KMS-11 (cell line): Measurements from ENCODE around the gene FOXL3.

Source experiments
- H2AFZ ChIP-seq: fragments of 200-600 bp; sonication (generic); 2 replicates; pipeline ENCODE4 v1.6.1; 2016; ENCODE audit warnings: antibody characterized with exemption, mixed run types, low read depth
- H3K27ac ChIP-seq: fragments of 200-600 bp; sonication (generic); 2 replicates; pipeline ENCODE4 v1.6.1; 2016; ENCODE audit warnings: mild to moderate bottlenecking, mixed run types
- H3K27me3 ChIP-seq: fragments of 200-600 bp; sonication (generic); 2 replicates; pipeline ENCODE4 v1.6.1; 2017; ENCODE audit warnings: mild to moderate bottlenecking, low read depth, mixed run types, moderate library complexity; ENCODE audit not compliant: insufficient read depth
- H3K36me3 ChIP-seq: fragments of 200-600 bp; sonication (generic); 2 replicates; pipeline ENCODE4 v1.6.1; 2017; ENCODE audit warnings: mild to moderate bottlenecking, mixed run types; ENCODE audit not compliant: insufficient read depth
- H3K4me1 ChIP-seq: fragments of 200-600 bp; sonication (generic); 2 replicates; pipeline ENCODE4 v1.6.1; 2016; ENCODE audit warnings: mild to moderate bottlenecking, low read depth, mixed run types; ENCODE audit not compliant: poor library complexity, severe bottlenecking
- H3K4me2 ChIP-seq: fragments of 200-600 bp; sonication (generic); 2 replicates; pipeline ENCODE4 v1.7.0; 2016; ENCODE audit warnings: mild to moderate bottlenecking, mixed run types
- H3K4me3 ChIP-seq: fragments of 200-600 bp; sonication (generic); IDR thresholded peaks from 2 replicates; pipeline ENCODE4 v1.6.1; 2017; ENCODE audit warnings: low read depth, low read length, mixed read lengths; ENCODE audit not compliant: insufficient read depth
- H3K79me2 ChIP-seq: fragments of 200-600 bp; sonication (generic); 2 replicates; pipeline ENCODE4 v1.6.1; 2016; ENCODE audit warnings: low read depth, mixed run types; ENCODE audit not compliant: insufficient read depth
- H3K9ac ChIP-seq: fragments of 200-600 bp; sonication (generic); 2 replicates; pipeline ENCODE4 v1.6.1; 2016; ENCODE audit warnings: mild to moderate bottlenecking, mixed run types
- H4K20me1 ChIP-seq: fragments of 200-600 bp; sonication (generic); 2 replicates; pipeline ENCODE4 v1.6.1; 2016; ENCODE audit warnings: mild to moderate bottlenecking, mixed run types; ENCODE audit not compliant: insufficient read depth
- CTCF ChIP-seq: fragments of 200-600 bp; sonication (generic); conservative IDR thresholded peaks from 2 replicates; pipeline ENCODE4 v1.6.1; 2017; ENCODE audit warnings: low read depth, mild to moderate bottlenecking, antibody characterized with exemption, low read length, moderate library complexity, mixed read lengths

FOXL3 gene

GRCh38 chr7:277228-277627 is 12.7 kb upstream of the FOXL3 start:
- no peak overlapping the region for H3K27ac ChIP-seq

GRCh38 chr7:278081-278480 is 11.9 kb upstream of the FOXL3 start:
- no peak overlapping the region for H3K4me3 ChIP-seq
- no peak overlapping the region for H3K4me2 ChIP-seq
- H3K27me3 ChIP-seq: peaks cover 61% of the 10 kb centered on the region; the same call in 1 of the 2 replicates
- no peaks in the 10 kb centered on the region for H3K79me2 ChIP-seq
- TF ChIP-seq CTCF: no peak
- no peak overlapping the region for H3K27ac ChIP-seq
- no peak overlapping the region for H2AFZ ChIP-seq
- H3K36me3 ChIP-seq: no peaks in the 10 kb centered on the region
- H4K20me1 ChIP-seq: no peaks in the 10 kb centered on the region
- no peak overlapping the region for H3K9ac ChIP-seq
- H3K4me1 ChIP-seq: no peaks in the 10 kb centered on the region

More at GRCh38 chr7:277228-277627, 12.7 kb upstream of the FOXL3 start:
- Histone ChIP-seq H3K9ac (no peak overlapping the region), H3K4me3 (no peak overlapping the region), H3K27me3 (peaks cover 68% of the 10 kb centered on the region; the same call in 1 of the 2 replicates), H3K36me3 (no peaks in the 10 kb centered on the region), H3K4me2 (no peak overlapping the region), H4K20me1 (no peaks in the 10 kb centered on the region), H3K4me1 (no peaks in the 10 kb centered on the region), H3K79me2 (no peaks in the 10 kb centered on the region), H2AFZ (no peak overlapping the region)
- no peak for TF ChIP-seq CTCF

- Histone ChIP-seq H3K4me2 (no peak overlapping the region), H3K79me2 (no peaks in the 10 kb centered on the region), H3K9ac (no peak overlapping the region), H4K20me1 (no peaks in the 10 kb centered on the region), H2AFZ (no peak overlapping the region), H3K4me1 (no peaks in the 10 kb centered on the region), H3K4me3 (no peak overlapping the region), H3K36me3 (no peaks in the 10 kb centered on the region), H3K27ac (no peak overlapping the region), H3K27me3 (peaks cover 61% of the 10 kb centered on the region)
- TF ChIP-seq CTCF: no peak
Observed at GRCh38 chr7:279821-280220, 10.1 kb upstream of the FOXL3 start.

- Histone ChIP-seq H2AFZ (no peak overlapping the region), H3K4me2 (no peak overlapping the region), H3K27me3 (peaks cover 64% of the 10 kb centered on the region), H3K4me3 (no peak overlapping the region), H3K36me3 (no peaks in the 10 kb centered on the region), H3K4me1 (no peaks in the 10 kb centered on the region), H3K9ac (no peak overlapping the region), H3K27ac (no peak overlapping the region), H4K20me1 (no peaks in the 10 kb centered on the region), H3K79me2 (no peaks in the 10 kb centered on the region)
- TF ChIP-seq CTCF: no peak
Observed at GRCh38 chr7:280461-280860, 9.5 kb upstream of the FOXL3 start.

- no peak for TF ChIP-seq CTCF
- Histone ChIP-seq H3K4me1 (no peaks in the 10 kb centered on the region), H3K9ac (no peak overlapping the region), H3K36me3 (no peaks in the 10 kb centered on the region), H3K4me2 (no peak overlapping the region), H3K79me2 (no peaks in the 10 kb centered on the region), H3K27ac (no peak overlapping the region), H2AFZ (no peak overlapping the region), H4K20me1 (no peaks in the 10 kb centered on the region), H3K27me3 (peaks cover 70% of the 10 kb centered on the region), H3K4me3 (no peak overlapping the region)
Observed at GRCh38 chr7:281637-282036, 8.3 kb upstream of the FOXL3 start.
